Trophoblast cell (in vitro differentiated cells and primary cell): ENCODE data around the gene CACNA2D1.

Source experiments
- DNase-seq, 2 donors: peaks; one replicate each; pipeline ENCODE4 v3.0.0-alpha.2; 2016
- H2AFZ ChIP-seq: 2 replicates; pipeline ENCODE4 v1.6.1; 2013; ENCODE audit warnings: low read length, moderate library complexity, mild to moderate bottlenecking; ENCODE audit not compliant: insufficient read depth, poor library complexity
- H2AK5ac ChIP-seq: 2 replicates; pipeline ENCODE4 v1.6.1; 2013; ENCODE audit warnings: mild to moderate bottlenecking, low read length
- H2BK120ac ChIP-seq: 2 replicates; pipeline ENCODE4 v1.6.1; 2013; ENCODE audit warnings: low read length, mild to moderate bottlenecking, moderate library complexity; ENCODE audit not compliant: insufficient read depth, poor library complexity
- H2BK12ac ChIP-seq: 2 replicates; pipeline ENCODE4 v1.6.1; 2013; ENCODE audit warnings: mild to moderate bottlenecking, low read length, moderate library complexity
- H2BK5ac ChIP-seq: 2 replicates; pipeline ENCODE4 v1.6.1; 2013; ENCODE audit warnings: low read length, low read depth, moderate library complexity, mild to moderate bottlenecking; ENCODE audit not compliant: poor library complexity
- H3K14ac ChIP-seq: 2 replicates; pipeline ENCODE4 v1.6.1; 2013; ENCODE audit warnings: mild to moderate bottlenecking, low read length
- H3K18ac ChIP-seq: 2 replicates; pipeline ENCODE4 v1.6.1; 2013; ENCODE audit warnings: mild to moderate bottlenecking, low read length
- H3K23ac ChIP-seq: 2 replicates; pipeline ENCODE4 v1.6.1; 2013; ENCODE audit warnings: low read length
- H3K27ac ChIP-seq: 2 replicates; pipeline ENCODE4 v1.5.1; 2013; ENCODE audit warnings: low read depth, mild to moderate bottlenecking, inconsistent platforms, low read length, moderate library complexity
- H3K27me3 ChIP-seq: 2 replicates; pipeline ENCODE4 v1.6.1; 2013; ENCODE audit warnings: inconsistent platforms, mild to moderate bottlenecking, low read length, moderate library complexity; ENCODE audit not compliant: insufficient read depth
- H3K36me3 ChIP-seq, 2 experiments: 1 replicate in 1 of 2; 2 replicates in 1 of 2; pipeline ENCODE4 v1.6.1; 2013; ENCODE audit warnings: low read length in 2 of 2, mild to moderate bottlenecking in 2 of 2, moderate library complexity in 1 of 2; ENCODE audit not compliant: insufficient read depth in 2 of 2, control insufficient read depth in 1 of 2
- H3K4ac ChIP-seq: 2 replicates; pipeline ENCODE4 v1.6.1; 2013; ENCODE audit warnings: low read depth, mild to moderate bottlenecking, low read length, moderate library complexity
- H3K4me1 ChIP-seq, 2 experiments: 1 replicate in 1 of 2; 2 replicates in 1 of 2; pipeline ENCODE4 v1.6.1; 2013; ENCODE audit warnings: low read length in 2 of 2, mild to moderate bottlenecking in 2 of 2, moderate library complexity in 1 of 2; ENCODE audit not compliant: insufficient read depth in 2 of 2, control insufficient read depth in 1 of 2
- H3K4me2 ChIP-seq: 2 replicates; pipeline ENCODE4 v1.6.1; 2013; ENCODE audit warnings: inconsistent platforms, mild to moderate bottlenecking, low read length, moderate library complexity
- H3K4me3 ChIP-seq: 2 replicates; pipeline ENCODE4 v1.5.1; 2013; ENCODE audit warnings: mild to moderate bottlenecking, low read depth, low read length, inconsistent platforms
- H3K79me1 ChIP-seq: one replicate; pipeline ENCODE4 v1.6.1; 2013; ENCODE audit warnings: low read length
- H3K79me2 ChIP-seq: 2 replicates; pipeline ENCODE4 v1.6.1; 2013; ENCODE audit warnings: low read length, mild to moderate bottlenecking; ENCODE audit not compliant: control insufficient read depth, insufficient read depth, poor library complexity
- H3K9ac ChIP-seq: 2 replicates; pipeline ENCODE4 v1.6.1; 2013; ENCODE audit warnings: mild to moderate bottlenecking, low read length
- H3K9me3 ChIP-seq: 2 replicates; pipeline ENCODE4 v1.6.1; 2013; ENCODE audit warnings: low read depth, mild to moderate bottlenecking, control low read depth, inconsistent platforms, low read length; ENCODE audit not compliant: insufficient read depth
- H4K12ac ChIP-seq: 2 replicates; pipeline ENCODE4 v1.6.1; 2013; ENCODE audit warnings: low read depth, mild to moderate bottlenecking, low read length, moderate library complexity
- H4K8ac ChIP-seq: 2 replicates; pipeline ENCODE4 v1.6.1; 2013; ENCODE audit warnings: low read depth, mild to moderate bottlenecking, low read length, moderate library complexity
- H4K91ac ChIP-seq: one replicate; pipeline ENCODE4 v1.6.1; 2013; ENCODE audit warnings: low read depth, mild to moderate bottlenecking, low read length, moderate library complexity
- WGBS: extraction: QIAGEN DNeasy Blood & Tissue Kit; methylation state at CpG from one replicate; pipeline ENCODE4 v1.1.7; 2013; ENCODE audit warnings: missing lambda C conversion rate; ENCODE audit not compliant: insufficient read length, insufficient coverage; ENCODE audit errors: extremely low coverage; 5-methylcytosine and 5-hydroxymethylcytosine counted together

Gene CACNA2D1

GRCh38 chr7:82404094-82404493 lies 39.5 kb downstream of the CACNA2D1 start:
- Histone ChIP-seq H3K79me2 (no peaks in the 10 kb centered on the region), H2AK5ac (no peak overlapping the region), H2BK120ac (no peak overlapping the region), H2BK5ac (no peak overlapping the region), H3K27me3 (no peaks in the 10 kb centered on the region), H3K27ac (no peak overlapping the region), H3K4me3 (no peak overlapping the region), H3K4me2 (no peak overlapping the region), H2BK12ac (no peak overlapping the region), H3K18ac (no peak overlapping the region), H3K4ac (no peak overlapping the region), H3K23ac (no peak overlapping the region), H3K9me3 (no peaks in the 10 kb centered on the region), H3K4me1 (no peaks in the 10 kb centered on the region), H3K14ac (no peak overlapping the region), H4K91ac (no peak overlapping the region), H3K79me1 (no peaks in the 10 kb centered on the region), H3K9ac (no peak overlapping the region), H3K36me3 (no peaks in the 10 kb centered on the region), H2AFZ (no peak overlapping the region), H4K12ac (no peak overlapping the region), H4K8ac (no peak overlapping the region)
- no CpG with 5 or more reads among the region's 5 CpGs for WGBS
- DNase-seq: no peak

GRCh38 chr7:82397879-82398524 lies 45.6 kb downstream of the CACNA2D1 start:
- Histone ChIP-seq H2AK5ac (no peak overlapping the region), H3K23ac (no peak overlapping the region), H3K9me3 (no peaks in the 10 kb centered on the region), H3K27ac (no peak overlapping the region), H3K18ac (no peak overlapping the region), H4K91ac (no peak overlapping the region), H3K36me3 (no peaks in the 10 kb centered on the region), H3K9ac (no peak overlapping the region), H2BK5ac (no peak overlapping the region), H3K79me2 (no peaks in the 10 kb centered on the region), H3K4me1 (no peaks in the 10 kb centered on the region), H3K4ac (no peak overlapping the region), H3K14ac (no peak overlapping the region), H4K8ac (no peak overlapping the region), H2BK12ac (no peak overlapping the region), H3K4me3 (no peak overlapping the region), H3K27me3 (no peaks in the 10 kb centered on the region), H3K4me2 (no peak overlapping the region), H3K79me1 (no peaks in the 10 kb centered on the region), H4K12ac (no peak overlapping the region), H2AFZ (no peak overlapping the region), H2BK120ac (no peak overlapping the region)
- no peak for DNase-seq
- WGBS: no CpG with 5 or more reads among the region's 1 CpG

GRCh38 chr7:82396343-82396742 lies 47.2 kb downstream of the CACNA2D1 start:
- Histone ChIP-seq H3K9ac (no peak overlapping the region), H3K4me2 (no peak overlapping the region), H2AFZ (no peak overlapping the region), H4K91ac (no peak overlapping the region), H3K23ac (no peak overlapping the region), H3K4me3 (no peak overlapping the region), H3K4me1 (no peaks in the 10 kb centered on the region), H3K4ac (no peak overlapping the region), H4K12ac (no peak overlapping the region), H3K36me3 (no peaks in the 10 kb centered on the region), H4K8ac (no peak overlapping the region), H2BK120ac (no peak overlapping the region), H3K27ac (no peak overlapping the region), H3K79me2 (no peaks in the 10 kb centered on the region), H2AK5ac (no peak overlapping the region), H3K18ac (no peak overlapping the region), H3K27me3 (no peaks in the 10 kb centered on the region), H3K14ac (no peak overlapping the region), H2BK12ac (no peak overlapping the region), H3K79me1 (no peaks in the 10 kb centered on the region), H2BK5ac (no peak overlapping the region), H3K9me3 (peaks cover 3% of the 10 kb centered on the region)
- no CpG with 5 or more reads among the region's 1 CpG for WGBS
- DNase-seq: no peak

- Histone ChIP-seq H4K91ac (no peak overlapping the region), H3K9me3 (peaks cover 3% of the 10 kb centered on the region), H3K27me3 (no peaks in the 10 kb centered on the region), H3K4me3 (no peak overlapping the region), H3K23ac (no peak overlapping the region), H3K4ac (no peak overlapping the region), H3K79me1 (no peaks in the 10 kb centered on the region), H3K27ac (no peak overlapping the region), H3K36me3 (no peaks in the 10 kb centered on the region), H3K14ac (no peak overlapping the region), H3K9ac (no peak overlapping the region), H4K12ac (no peak overlapping the region), H4K8ac (no peak overlapping the region), H3K4me2 (no peak overlapping the region), H2BK12ac (no peak overlapping the region), H3K18ac (no peak overlapping the region), H2BK5ac (no peak overlapping the region), H2AK5ac (no peak overlapping the region), H3K4me1 (no peaks in the 10 kb centered on the region), H3K79me2 (no peaks in the 10 kb centered on the region), H2BK120ac (no peak overlapping the region), H2AFZ (no peak overlapping the region)
- WGBS: no CpG with 5 or more reads among the region's 4 CpGs
- DNase-seq: no peak
Observed at GRCh38 chr7:82395147-82395546, 48.4 kb downstream of the CACNA2D1 start.
